K562 (cell line): ENCODE measurements around the gene HSF5. TPM values are rescaled to one million over a fixed set of nuclear protein-coding genes. Genes with fewer than 3 reads are reported as not detected.

Experiments
- ASH1L ChIP-seq: fragments of 450-650 bp; IDR thresholded peaks from 2 replicates; pipeline ENCODE4 v1.6.1; 2018; ENCODE audit warnings: borderline replicate concordance, mild to moderate bottlenecking, low read depth; ENCODE audit not compliant: partially characterized antibody
- ETV5 ChIP-seq: sonication (generic); formaldehyde crosslinking; IDR thresholded peaks from 2 replicates; pipeline ENCODE4 v1.4.0; 2020; ENCODE audit warnings: low read depth, mild to moderate bottlenecking, missing genetic modification reagents
- FIP1L1 ChIP-seq: fragments of 200-400 bp; formaldehyde crosslinking; IDR thresholded peaks from 2 replicates; pipeline ENCODE4 v1.6.1; 2018; ENCODE audit warnings: mild to moderate bottlenecking, low read depth, low read length; ENCODE audit not compliant: poor library complexity, severe bottlenecking
- FOXJ3 ChIP-seq: sonication (generic); formaldehyde crosslinking; IDR thresholded peaks from 2 replicates; pipeline ENCODE4 v1.4.0; 2020; ENCODE audit warnings: mild to moderate bottlenecking, missing genetic modification reagents
- HOXB6 ChIP-seq: fragments of 250-450 bp; sonication (Bioruptor Pico); IDR thresholded peaks from 2 replicates; pipeline ENCODE4 v1.5.1; 2022; ENCODE audit warnings: mild to moderate bottlenecking, borderline replicate concordance
- MEF2A ChIP-seq: IDR thresholded peaks from 2 replicates; pipeline ENCODE4 v1.6.1; 2011; ENCODE audit warnings: low read depth, mild to moderate bottlenecking, low read length, moderate library complexity; ENCODE audit not compliant: control insufficient read depth
- NFYB ChIP-seq: IDR thresholded peaks from 2 replicates; pipeline ENCODE4 v1.6.1; 2011; ENCODE audit warnings: mild to moderate bottlenecking, moderate library complexity; ENCODE audit not compliant: insufficient read length; ENCODE audit errors: extremely low read depth
- RBM17 ChIP-seq: fragments of 200-400 bp; formaldehyde crosslinking; IDR thresholded peaks from 2 replicates; pipeline ENCODE4 v1.6.1; 2017; ENCODE audit warnings: low read depth, mild to moderate bottlenecking, low read length, borderline replicate concordance
- STAG1 ChIP-seq: sonication (generic); formaldehyde crosslinking; IDR thresholded peaks from 2 replicates; pipeline ENCODE4 v1.5.0; 2020; ENCODE audit warnings: missing genetic modification reagents, borderline replicate concordance
- ZC3H4 ChIP-seq: sonication (generic); formaldehyde crosslinking; IDR thresholded peaks from 2 replicates; pipeline ENCODE4 v1.9.0; 2021; ENCODE audit warnings: missing genetic modification reagents, borderline replicate concordance
- ZNF24 ChIP-seq: fragments of 450-650 bp; IDR thresholded peaks from 2 replicates; pipeline ENCODE4 v1.6.1; 2016
- ZNF408 ChIP-seq: fragments of 250-450 bp; sonication (Bioruptor Pico); IDR thresholded peaks from 2 replicates; pipeline ENCODE4 v1.4.0; 2020; ENCODE audit warnings: low read depth, mild to moderate bottlenecking, moderate library complexity
- ZNF75A ChIP-seq: fragments of 450-650 bp; formaldehyde crosslinking; IDR thresholded peaks from 2 replicates; pipeline ENCODE4 v1.4.0; 2020; ENCODE audit warnings: mild to moderate bottlenecking
- ZNF77 ChIP-seq: fragments of 250-450 bp; sonication (Bioruptor Pico); IDR thresholded peaks from 2 replicates; pipeline ENCODE4 v1.5.0; 2020
- polyA plus RNA-seq, 8 experiments: library from polyadenylated mRNA; depleted of rRNA in 4 of 8; stranded (reverse) in 5 of 8; unstranded in 3 of 8; fragments of >200 nt; fragmentation: Nextera tagmentation in 2 of 8; fragmentation: Illumina TruSeq in 1 of 8; extraction: Ambion mirVana in 2 of 8; extraction: Trizol in 1 of 8; gene quantifications; 2 replicates each; pipeline versions ENCODE4 v1.2.1 to v1.2.3, GENCODE V29; 2011 to 2014; ENCODE audit warnings: inconsistent platforms in 1 of 8, missing spikeins in 1 of 8
- total RNA-seq, 7 experiments: library from RNA; depleted of rRNA in 6 of 7; stranded (reverse); fragments of >200 nt in 6 of 7; fragmentation: Illumina TruSeq in 2 of 7; extraction: Trizol in 2 of 7; gene quantifications; 2 replicates each; pipeline versions ENCODE4 v1.2.1 to v1.2.3, GENCODE V29; 2011 to 2021; ENCODE audit warnings: low replicate concordance in 1 of 7
- TF ChIP-seq, protein P1 (sequence below): fragments of 200-800 bp; sonication (Bioruptor generic); IDR thresholded peaks from 2 replicates; pipeline ENCODE4 v1.6.1; 2016; ENCODE audit warnings: missing genetic modification characterization, missing compliant biosample characterization
- TF ChIP-seq, protein P2 (sequence below): fragments of 450-650 bp; IDR thresholded peaks from 2 replicates; pipeline ENCODE4 v1.6.1; 2018; ENCODE audit warnings: mild to moderate bottlenecking, low read depth; ENCODE audit not compliant: partially characterized antibody
- TF ChIP-seq, protein P3 (sequence below): sonication (generic); formaldehyde crosslinking; IDR thresholded peaks from 2 replicates; pipeline ENCODE4 v1.8.0; 2022; ENCODE audit warnings: mild to moderate bottlenecking, missing genetic modification reagents
- TF ChIP-seq, protein P4 (sequence below): fragments of 250-450 bp; sonication (Bioruptor Pico); IDR thresholded peaks from 2 replicates; pipeline ENCODE4 v1.8.0; 2022; ENCODE audit warnings: inconsistent platforms, mild to moderate bottlenecking, moderate library complexity, borderline replicate concordance

Gene HSF5
- total and polyA plus RNA-seq, 9 of the 15 experiments (the other 6 are each of a cell fraction or from before 2014, with no cell fraction given) = 0.04 TPM; not detected in 8

DNA sequence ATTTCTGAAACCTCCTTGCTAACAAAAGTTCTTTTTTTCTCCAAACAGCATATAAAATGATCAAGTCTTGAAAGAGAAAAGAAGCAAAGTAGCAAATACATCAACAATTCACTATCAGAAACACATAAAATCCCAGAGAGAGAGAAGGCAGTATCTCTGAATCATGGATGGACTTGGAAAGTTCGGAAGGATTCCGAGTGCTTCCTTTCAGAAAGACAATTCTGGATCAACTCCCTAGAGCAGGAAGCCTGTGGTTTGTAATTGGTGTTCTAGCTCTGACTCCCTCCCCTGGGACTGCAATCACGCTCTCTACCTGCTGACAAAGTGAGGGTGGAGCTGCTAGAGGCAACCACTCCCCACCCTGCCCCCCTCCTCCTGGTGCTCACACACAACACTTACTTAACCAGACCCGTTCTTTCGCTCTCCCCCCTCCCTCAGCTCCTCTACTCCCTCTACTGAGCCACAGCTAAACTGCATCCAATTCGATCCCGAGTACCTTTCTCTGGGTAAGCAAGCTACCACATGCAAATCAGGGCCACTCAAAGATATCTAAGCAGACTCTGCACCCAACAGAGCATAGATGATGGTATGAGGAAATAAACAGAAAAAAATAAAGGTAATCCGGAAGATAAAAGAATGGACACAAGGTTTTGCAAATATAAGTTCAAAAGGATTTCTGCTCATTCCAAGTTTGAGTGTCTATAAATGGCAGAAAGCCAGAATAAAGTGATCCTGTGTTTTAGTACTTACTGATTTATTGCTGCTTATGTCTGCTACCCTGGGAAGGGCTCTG is 70.7 kb downstream of the HSF5 start, which contains the start of gene RNF43 (continued):
- TF ChIP-seq FIP1L1 (no peak), ZNF24 (peak; percentile 60), MEF2A (no peak), RBM17 (no peak), HOXB6 (CRISPR knock-in tag) (no peak), ZNF408 (no peak), ZC3H4 (CRISPR knock-in tag) (no peak), ETV5 (CRISPR knock-in tag) (no peak), ZNF75A (no peak), ASH1L (no peak), ZNF77 (CRISPR knock-in tag) (no peak), STAG1 (CRISPR knock-in tag) (no peak), NFYB (no peak), FOXJ3 (CRISPR knock-in tag) (no peak)
- TF ChIP-seq, protein P1, sequence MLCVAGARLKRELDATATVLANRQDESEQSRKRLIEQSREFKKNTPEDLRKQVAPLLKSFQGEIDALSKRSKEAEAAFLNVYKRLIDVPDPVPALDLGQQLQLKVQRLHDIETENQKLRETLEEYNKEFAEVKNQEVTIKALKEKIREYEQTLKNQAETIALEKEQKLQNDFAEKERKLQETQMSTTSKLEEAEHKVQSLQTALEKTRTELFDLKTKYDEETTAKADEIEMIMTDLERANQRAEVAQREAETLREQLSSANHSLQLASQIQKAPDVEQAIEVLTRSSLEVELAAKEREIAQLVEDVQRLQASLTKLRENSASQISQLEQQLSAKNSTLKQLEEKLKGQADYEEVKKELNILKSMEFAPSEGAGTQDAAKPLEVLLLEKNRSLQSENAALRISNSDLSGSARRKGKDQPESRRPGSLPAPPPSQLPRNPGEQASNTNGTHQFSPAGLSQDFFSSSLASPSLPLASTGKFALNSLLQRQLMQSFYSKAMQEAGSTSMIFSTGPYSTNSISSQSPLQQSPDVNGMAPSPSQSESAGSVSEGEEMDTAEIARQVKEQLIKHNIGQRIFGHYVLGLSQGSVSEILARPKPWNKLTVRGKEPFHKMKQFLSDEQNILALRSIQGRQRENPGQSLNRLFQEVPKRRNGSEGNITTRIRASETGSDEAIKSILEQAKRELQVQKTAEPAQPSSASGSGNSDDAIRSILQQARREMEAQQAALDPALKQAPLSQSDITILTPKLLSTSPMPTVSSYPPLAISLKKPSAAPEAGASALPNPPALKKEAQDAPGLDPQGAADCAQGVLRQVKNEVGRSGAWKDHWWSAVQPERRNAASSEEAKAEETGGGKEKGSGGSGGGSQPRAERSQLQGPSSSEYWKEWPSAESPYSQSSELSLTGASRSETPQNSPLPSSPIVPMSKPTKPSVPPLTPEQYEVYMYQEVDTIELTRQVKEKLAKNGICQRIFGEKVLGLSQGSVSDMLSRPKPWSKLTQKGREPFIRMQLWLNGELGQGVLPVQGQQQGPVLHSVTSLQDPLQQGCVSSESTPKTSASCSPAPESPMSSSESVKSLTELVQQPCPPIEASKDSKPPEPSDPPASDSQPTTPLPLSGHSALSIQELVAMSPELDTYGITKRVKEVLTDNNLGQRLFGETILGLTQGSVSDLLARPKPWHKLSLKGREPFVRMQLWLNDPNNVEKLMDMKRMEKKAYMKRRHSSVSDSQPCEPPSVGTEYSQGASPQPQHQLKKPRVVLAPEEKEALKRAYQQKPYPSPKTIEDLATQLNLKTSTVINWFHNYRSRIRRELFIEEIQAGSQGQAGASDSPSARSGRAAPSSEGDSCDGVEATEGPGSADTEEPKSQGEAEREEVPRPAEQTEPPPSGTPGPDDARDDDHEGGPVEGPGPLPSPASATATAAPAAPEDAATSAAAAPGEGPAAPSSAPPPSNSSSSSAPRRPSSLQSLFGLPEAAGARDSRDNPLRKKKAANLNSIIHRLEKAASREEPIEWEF (CRISPR knock-in tag) = no peak
- TF ChIP-seq, protein P2, sequence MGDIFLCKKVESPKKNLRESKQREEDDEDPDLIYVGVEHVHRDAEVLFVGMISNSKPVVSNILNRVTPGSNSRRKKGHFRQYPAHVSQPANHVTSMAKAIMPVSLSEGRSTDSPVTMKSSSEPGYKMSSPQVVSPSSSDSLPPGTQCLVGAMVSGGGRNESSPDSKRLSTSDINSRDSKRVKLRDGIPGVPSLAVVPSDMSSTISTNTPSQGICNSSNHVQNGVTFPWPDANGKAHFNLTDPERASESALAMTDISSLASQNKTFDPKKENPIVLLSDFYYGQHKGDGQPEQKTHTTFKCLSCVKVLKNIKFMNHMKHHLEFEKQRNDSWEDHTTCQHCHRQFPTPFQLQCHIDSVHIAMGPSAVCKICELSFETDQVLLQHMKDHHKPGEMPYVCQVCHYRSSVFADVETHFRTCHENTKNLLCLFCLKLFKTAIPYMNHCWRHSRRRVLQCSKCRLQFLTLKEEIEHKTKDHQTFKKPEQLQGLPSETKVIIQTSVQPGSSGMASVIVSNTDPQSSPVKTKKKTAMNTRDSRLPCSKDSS = no peak
- TF ChIP-seq, protein P3, sequence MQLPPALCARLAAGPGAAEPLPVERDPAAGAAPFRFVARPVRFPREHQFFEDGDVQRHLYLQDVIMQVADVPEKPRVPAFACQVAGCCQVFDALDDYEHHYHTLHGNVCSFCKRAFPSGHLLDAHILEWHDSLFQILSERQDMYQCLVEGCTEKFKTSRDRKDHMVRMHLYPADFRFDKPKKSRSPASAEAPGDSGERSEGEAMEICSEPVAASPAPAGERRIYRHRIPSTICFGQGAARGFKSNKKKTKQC = no peak
- TF ChIP-seq, protein P4, sequence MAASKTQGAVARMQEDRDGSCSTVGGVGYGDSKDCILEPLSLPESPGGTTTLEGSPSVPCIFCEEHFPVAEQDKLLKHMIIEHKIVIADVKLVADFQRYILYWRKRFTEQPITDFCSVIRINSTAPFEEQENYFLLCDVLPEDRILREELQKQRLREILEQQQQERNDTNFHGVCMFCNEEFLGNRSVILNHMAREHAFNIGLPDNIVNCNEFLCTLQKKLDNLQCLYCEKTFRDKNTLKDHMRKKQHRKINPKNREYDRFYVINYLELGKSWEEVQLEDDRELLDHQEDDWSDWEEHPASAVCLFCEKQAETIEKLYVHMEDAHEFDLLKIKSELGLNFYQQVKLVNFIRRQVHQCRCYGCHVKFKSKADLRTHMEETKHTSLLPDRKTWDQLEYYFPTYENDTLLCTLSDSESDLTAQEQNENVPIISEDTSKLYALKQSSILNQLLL (CRISPR knock-in tag) = no peak
